ENCODE data around the gene ST3GAL2. TPM values are rescaled to one million over a fixed set of nuclear protein-coding genes. Genes with fewer than 3 reads are reported as not detected.
"Not testable (repeated sequence)": the region's sequence is repeated elsewhere in the genome, so short reads cannot be mapped to it uniquely, and the experiment has no call there.

ST3GAL2 gene
- total and polyA plus RNA-seq, 4 donors = 8.4 to 37.0 (median 30.5) TPM

GRCh38 chr16:70370924-70371323 is 68.0 kb downstream of the ST3GAL2 start:
- TF ChIP-seq CTCF (IDR thresholded peaks at IDR 0.05; ENCODE audit: control extremely low read depth, extremely low read depth) = no peak
- Histone ChIP-seq H3K9ac (ENCODE audit: insufficient read depth in 1 of 2, low read length in 2 of 2) (no peak overlapping the region), H3K27me3 (ENCODE audit: control insufficient read depth in 3 of 3, insufficient read depth in 3 of 3, low read length in 2 of 3) (no peaks in the 10 kb centered on the region), H3K36me3 (ENCODE audit: control insufficient read depth in 4 of 4, insufficient read depth in 4 of 4, low read length in 4 of 4) (peaks cover 9 to 40% (median 21%) of the 10 kb centered on the region in 4 donors), H3K27ac (ENCODE audit: low read depth in 1 of 2, low read length in 1 of 2) (no peak overlapping the region), H3K4me1 (ENCODE audit: control insufficient read depth in 5 of 5, insufficient read depth in 5 of 5, low read length in 5 of 5) (no peaks in the 10 kb centered on the region), H3K9me3 (ENCODE audit: control insufficient read depth in 4 of 4, insufficient read depth in 3 of 4, low read length in 3 of 4) (peaks cover 0 to 2% (median 0%) of the 10 kb centered on the region in 4 donors), H3K4me3 (no peak overlapping the region)
- DNase-seq (no peak), ATAC-seq (ENCODE audit: insufficient read depth, low FRiP score) (no peak)
- WGBS, 2 donors = 96 to 98% methylated on average over 10 of the region's 10 CpGs

- H3K27ac ChIP-seq (ENCODE audit: low read depth in 1 of 2, low read length in 1 of 2); H3K9ac ChIP-seq (ENCODE audit: insufficient read depth in 1 of 2, low read length in 2 of 2); H3K27me3 ChIP-seq (ENCODE audit: control insufficient read depth in 3 of 3, insufficient read depth in 3 of 3, low read length in 2 of 3); H3K9me3 ChIP-seq (ENCODE audit: control insufficient read depth in 4 of 4, insufficient read depth in 3 of 4, low read length in 3 of 4); H3K4me1 ChIP-seq (ENCODE audit: control insufficient read depth in 5 of 5, insufficient read depth in 5 of 5, low read length in 5 of 5); ATAC-seq (ENCODE audit: insufficient read depth, low FRiP score); H3K4me3 ChIP-seq: not testable (repeated sequence)
- peaks cover 12 to 44% (median 26%) of the 10 kb centered on the region in 4 donors for H3K36me3 ChIP-seq (ENCODE audit: control insufficient read depth in 4 of 4, insufficient read depth in 4 of 4, low read length in 4 of 4)
- peak; percentile 23 to 40 (median 26) for DNase-seq
- 45 to 61% methylated on average over 10 of the region's 10 CpGs for WGBS, 2 donors
- TF ChIP-seq CTCF (IDR thresholded peaks at IDR 0.05; ENCODE audit: control extremely low read depth, extremely low read depth) = peak; percentile 22
These were observed 68.8 kb downstream of the ST3GAL2 start for GRCh38 chr16:70370145-70370544.

- DNase-seq (no peak), ATAC-seq (ENCODE audit: insufficient read depth, low FRiP score) (no peak)
- WGBS, 2 donors = 94% methylated on average over 5 of the region's 5 CpGs
- no peaks in the 10 kb centered on the region for H3K9me3 ChIP-seq (ENCODE audit: control insufficient read depth in 4 of 4, insufficient read depth in 3 of 4, low read length in 3 of 4)
- no peak overlapping the region for H3K4me3 ChIP-seq
- no peak overlapping the region for H3K27ac ChIP-seq (ENCODE audit: low read depth in 1 of 2, low read length in 1 of 2)
- peaks cover 15 to 45% (median 37%) of the 10 kb centered on the region in 4 donors for H3K36me3 ChIP-seq (ENCODE audit: control insufficient read depth in 4 of 4, insufficient read depth in 4 of 4, low read length in 4 of 4)
- H3K9ac ChIP-seq (ENCODE audit: insufficient read depth in 1 of 2, low read length in 2 of 2) = no peak overlapping the region
- no peaks in the 10 kb centered on the region for H3K27me3 ChIP-seq (ENCODE audit: control insufficient read depth in 3 of 3, insufficient read depth in 3 of 3, low read length in 2 of 3)
- no peaks in the 10 kb centered on the region for H3K4me1 ChIP-seq (ENCODE audit: control insufficient read depth in 5 of 5, insufficient read depth in 5 of 5, low read length in 5 of 5)
- no peak for TF ChIP-seq CTCF (IDR thresholded peaks at IDR 0.05; ENCODE audit: control extremely low read depth, extremely low read depth)
These were observed 74.5 kb downstream of the ST3GAL2 start for GRCh38 chr16:70364399-70364798.

- DNase-seq (no peak), ATAC-seq (ENCODE audit: insufficient read depth, low FRiP score) (no peak)
- H3K27ac ChIP-seq (ENCODE audit: low read depth in 1 of 2, low read length in 1 of 2) = no peak overlapping the region
- no peak overlapping the region for H3K9ac ChIP-seq (ENCODE audit: insufficient read depth in 1 of 2, low read length in 2 of 2)
- WGBS, 2 donors = 90 to 93% methylated on average over 7 of the region's 7 CpGs
- TF ChIP-seq CTCF (IDR thresholded peaks at IDR 0.05; ENCODE audit: control extremely low read depth, extremely low read depth) = no peak
- peaks cover 3 to 48% (median 43%) of the 10 kb centered on the region in 4 donors for H3K36me3 ChIP-seq (ENCODE audit: control insufficient read depth in 4 of 4, insufficient read depth in 4 of 4, low read length in 4 of 4)
- no peaks in the 10 kb centered on the region for H3K4me1 ChIP-seq (ENCODE audit: control insufficient read depth in 5 of 5, insufficient read depth in 5 of 5, low read length in 5 of 5)
- H3K9me3 ChIP-seq (ENCODE audit: control insufficient read depth in 4 of 4, insufficient read depth in 3 of 4, low read length in 3 of 4) = no peaks in the 10 kb centered on the region
- H3K27me3 ChIP-seq (ENCODE audit: control insufficient read depth in 3 of 3, insufficient read depth in 3 of 3, low read length in 2 of 3) = no peaks in the 10 kb centered on the region
- H3K4me3 ChIP-seq = no peak overlapping the region
These were observed 79.3 kb downstream of the ST3GAL2 start for GRCh38 chr16:70359552-70359951.

Data from lung (tissue), 12 donors.